ENCODE results near the gene EPB41L2. TPM values are rescaled to one million over a fixed set of nuclear protein-coding genes. Genes with fewer than 3 reads are reported as not detected.

EPB41L2 gene
- total and polyA plus RNA-seq, 2 donors (not counting 1 experiment from before 2014, with no cell fraction given) = 113 to 264 TPM

GRCh38 chr6:131103901-131104300 lies 40.9 kb upstream of the EPB41L2 start:
- H3K9ac ChIP-seq (ENCODE audit: insufficient read depth, low read length) = no peak overlapping the region
- no peak for DNase-seq (ENCODE audit: low read depth in 2 of 2)
- no peak overlapping the region for H3K27ac ChIP-seq (ENCODE audit: insufficient read depth, low read length)

GRCh38 chr6:131103296-131103695 lies 40.3 kb upstream of the EPB41L2 start:
- no peaks in the 10 kb centered on the region for H3K4me1 ChIP-seq (ENCODE audit: control insufficient read depth, extremely low read depth, insufficient read depth, low read length)
- no peak for TF ChIP-seq EZH2 (IDR thresholded peaks at IDR 0.05; ENCODE audit: low read length, missing control alignments)
- TF ChIP-seq, protein P1, sequence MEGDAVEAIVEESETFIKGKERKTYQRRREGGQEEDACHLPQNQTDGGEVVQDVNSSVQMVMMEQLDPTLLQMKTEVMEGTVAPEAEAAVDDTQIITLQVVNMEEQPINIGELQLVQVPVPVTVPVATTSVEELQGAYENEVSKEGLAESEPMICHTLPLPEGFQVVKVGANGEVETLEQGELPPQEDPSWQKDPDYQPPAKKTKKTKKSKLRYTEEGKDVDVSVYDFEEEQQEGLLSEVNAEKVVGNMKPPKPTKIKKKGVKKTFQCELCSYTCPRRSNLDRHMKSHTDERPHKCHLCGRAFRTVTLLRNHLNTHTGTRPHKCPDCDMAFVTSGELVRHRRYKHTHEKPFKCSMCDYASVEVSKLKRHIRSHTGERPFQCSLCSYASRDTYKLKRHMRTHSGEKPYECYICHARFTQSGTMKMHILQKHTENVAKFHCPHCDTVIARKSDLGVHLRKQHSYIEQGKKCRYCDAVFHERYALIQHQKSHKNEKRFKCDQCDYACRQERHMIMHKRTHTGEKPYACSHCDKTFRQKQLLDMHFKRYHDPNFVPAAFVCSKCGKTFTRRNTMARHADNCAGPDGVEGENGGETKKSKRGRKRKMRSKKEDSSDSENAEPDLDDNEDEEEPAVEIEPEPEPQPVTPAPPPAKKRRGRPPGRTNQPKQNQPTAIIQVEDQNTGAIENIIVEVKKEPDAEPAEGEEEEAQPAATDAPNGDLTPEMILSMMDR (conservative IDR thresholded peaks at IDR 0.05 in 1 of 2, IDR thresholded peaks at IDR 0.05 in 1 of 2; ENCODE audit: low read depth in 1 of 2, low read length in 2 of 2) = no peak
- DNase-seq (ENCODE audit: low read depth in 2 of 2) = peak in 1 of 2 donors; percentile 57
- no peaks in the 10 kb centered on the region for H3K36me3 ChIP-seq (ENCODE audit: control insufficient read depth, insufficient read depth, low read length)
- H3K4me3 ChIP-seq (replicated peaks in 1 of 4; ENCODE audit: control extremely low read depth in 1 of 4, insufficient read depth in 1 of 4, low read depth in 3 of 4, low read length in 4 of 4) = no peak overlapping the region
- no peaks in the 10 kb centered on the region for H4K20me1 ChIP-seq (ENCODE audit: control insufficient read depth, extremely low read depth, insufficient read depth, low read length)
- no peak overlapping the region for H3K9ac ChIP-seq (ENCODE audit: insufficient read depth, low read length)
- H3K27ac ChIP-seq (ENCODE audit: insufficient read depth, low read length) = no peak overlapping the region
- H3K27me3 ChIP-seq (ENCODE audit: control insufficient read depth, insufficient read depth, low read length) = no peaks in the 10 kb centered on the region
- no peaks in the 10 kb centered on the region for H3K9me3 ChIP-seq (ENCODE audit: control insufficient read depth, insufficient read depth, low read depth, low read length)
- H3K4me2 ChIP-seq (ENCODE audit: extremely low read depth, insufficient read depth, low read length) = no peak overlapping the region
- no peak overlapping the region for H2AFZ ChIP-seq (ENCODE audit: low read length)
- H3K79me2 ChIP-seq (ENCODE audit: control insufficient read depth, insufficient read depth, low read length) = no peaks in the 10 kb centered on the region

More at GRCh38 chr6:131103901-131104300, 40.9 kb upstream of the EPB41L2 start:
- no peaks in the 10 kb centered on the region for H4K20me1 ChIP-seq (ENCODE audit: control insufficient read depth, extremely low read depth, insufficient read depth, low read length)
- TF ChIP-seq, protein P1 (conservative IDR thresholded peaks at IDR 0.05 in 1 of 2, IDR thresholded peaks at IDR 0.05 in 1 of 2; ENCODE audit: low read depth in 1 of 2, low read length in 2 of 2) = no peak
- no peak for TF ChIP-seq EZH2 (IDR thresholded peaks at IDR 0.05; ENCODE audit: low read length, missing control alignments)
- no peaks in the 10 kb centered on the region for H3K27me3 ChIP-seq (ENCODE audit: control insufficient read depth, insufficient read depth, low read length)
- no peaks in the 10 kb centered on the region for H3K79me2 ChIP-seq (ENCODE audit: control insufficient read depth, insufficient read depth, low read length)
- no peak overlapping the region for H3K4me3 ChIP-seq (replicated peaks in 1 of 4; ENCODE audit: control extremely low read depth in 1 of 4, insufficient read depth in 1 of 4, low read depth in 3 of 4, low read length in 4 of 4)
- no peak overlapping the region for H2AFZ ChIP-seq (ENCODE audit: low read length)
- no peak overlapping the region for H3K4me2 ChIP-seq (ENCODE audit: extremely low read depth, insufficient read depth, low read length)
- no peaks in the 10 kb centered on the region for H3K36me3 ChIP-seq (ENCODE audit: control insufficient read depth, insufficient read depth, low read length)
- H3K9me3 ChIP-seq (ENCODE audit: control insufficient read depth, insufficient read depth, low read depth, low read length) = no peaks in the 10 kb centered on the region
- H3K4me1 ChIP-seq (ENCODE audit: control insufficient read depth, extremely low read depth, insufficient read depth, low read length) = no peaks in the 10 kb centered on the region

DNA sequence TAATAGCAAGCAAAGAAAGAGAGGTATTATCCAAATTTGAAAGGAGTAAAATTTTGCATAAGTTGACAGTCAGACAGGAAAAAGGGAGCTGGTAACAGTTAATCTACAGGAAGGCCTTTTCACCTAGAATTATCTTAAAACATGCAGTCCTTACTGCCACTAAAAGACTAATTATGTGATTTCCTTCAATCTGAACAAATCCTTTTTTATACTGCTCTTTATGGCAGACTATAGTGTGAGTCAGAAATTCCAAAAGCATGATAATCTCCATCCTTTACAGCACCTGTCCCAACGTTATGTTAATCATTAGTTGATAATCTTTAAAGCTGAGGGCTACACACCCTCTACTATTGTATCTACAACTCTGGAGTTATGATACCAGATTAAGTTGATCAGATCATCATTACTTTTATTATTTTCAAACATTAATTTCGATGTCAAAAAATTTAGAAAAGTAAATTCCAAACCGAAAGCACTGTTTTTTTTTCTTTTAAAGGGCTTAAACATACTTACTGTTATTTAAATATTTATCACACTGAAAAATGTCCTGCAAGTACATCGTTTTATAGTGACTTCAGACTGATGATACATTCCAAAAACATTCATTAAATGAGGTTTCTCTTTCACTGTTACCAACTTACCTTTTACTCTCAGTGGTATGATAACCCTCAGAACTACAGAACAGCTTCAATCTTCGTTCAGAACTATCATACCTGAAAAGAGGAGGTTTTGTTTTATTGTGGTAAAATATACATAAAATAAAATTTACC lies 39.1 kb upstream of the EPB41L2 start:
- no peak overlapping the region for H3K4me3 ChIP-seq (replicated peaks in 1 of 4; ENCODE audit: control extremely low read depth in 1 of 4, insufficient read depth in 1 of 4, low read depth in 3 of 4, low read length in 4 of 4)
- no peaks in the 10 kb centered on the region for H3K36me3 ChIP-seq (ENCODE audit: control insufficient read depth, insufficient read depth, low read length)
- no peak overlapping the region for H3K27ac ChIP-seq (ENCODE audit: insufficient read depth, low read length)
- H3K79me2 ChIP-seq (ENCODE audit: control insufficient read depth, insufficient read depth, low read length) = no peaks in the 10 kb centered on the region
- H3K27me3 ChIP-seq (ENCODE audit: control insufficient read depth, insufficient read depth, low read length) = no peaks in the 10 kb centered on the region
- TF ChIP-seq EZH2 (IDR thresholded peaks at IDR 0.05; ENCODE audit: low read length, missing control alignments) = no peak
- TF ChIP-seq, protein P1 (conservative IDR thresholded peaks at IDR 0.05 in 1 of 2, IDR thresholded peaks at IDR 0.05 in 1 of 2; ENCODE audit: low read depth in 1 of 2, low read length in 2 of 2) = no peak
- no peak overlapping the region for H2AFZ ChIP-seq (ENCODE audit: low read length)
- no peak overlapping the region for H3K9ac ChIP-seq (ENCODE audit: insufficient read depth, low read length)
- no peaks in the 10 kb centered on the region for H4K20me1 ChIP-seq (ENCODE audit: control insufficient read depth, extremely low read depth, insufficient read depth, low read length)
- no peaks in the 10 kb centered on the region for H3K9me3 ChIP-seq (ENCODE audit: control insufficient read depth, insufficient read depth, low read depth, low read length)
- DNase-seq (ENCODE audit: low read depth in 2 of 2) = peak in 1 of 2 donors; percentile 80
- no peaks in the 10 kb centered on the region for H3K4me1 ChIP-seq (ENCODE audit: control insufficient read depth, extremely low read depth, insufficient read depth, low read length)
- H3K4me2 ChIP-seq (ENCODE audit: extremely low read depth, insufficient read depth, low read length) = no peak overlapping the region
